Activated gamma-delta T cell treated with anti-CD3 and anti-CD28 coated beads, Interleukin-2, amount 50 U/mL, for 16 hours (primary cell): ENCODE measurements around the gene TESPA1.
"Not testable (repeated sequence)": the region's sequence is repeated elsewhere in the genome, so short reads cannot be mapped to it uniquely, and the experiment has no call there.

Experiments used
- DNase-seq: peaks from one replicate; pipeline ENCODE4 v3.0.0-alpha.2; 2020; ENCODE audit warnings: low read depth

TESPA1 gene

GRCh38 chr12:54984658-54985376, at the start of gene TESPA1:
Gene TESPA1, minus strand, starts transcription at chr12:54984762. Its CDS starts 10,200 bp downstream, at chr12:54974562.
- DNase-seq, result peak; percentile 74

DNA sequence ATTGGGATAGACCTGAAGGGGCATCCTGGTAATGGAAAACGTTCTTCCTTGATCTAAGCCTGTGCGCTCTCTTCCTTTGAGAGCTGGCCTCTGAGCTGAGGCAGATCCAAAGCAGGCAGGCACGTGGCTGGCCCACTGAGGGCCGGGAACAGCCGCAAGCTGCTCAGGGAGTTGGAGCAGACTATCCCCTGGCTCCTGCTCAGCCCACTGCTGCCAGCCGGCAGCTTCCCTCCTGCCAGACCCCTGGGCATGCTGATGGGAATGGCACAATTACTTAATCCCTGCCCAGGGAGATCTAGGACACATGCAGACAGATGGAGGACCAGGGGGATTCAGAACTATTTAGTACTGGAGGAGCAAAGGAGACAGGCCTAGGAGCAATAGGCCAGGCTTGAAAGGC, 49.7 kb upstream of the TESPA1 start:
- DNase-seq, result no peak

GRCh38 chr12:55025508-55025907, 40.9 kb upstream of the TESPA1 start:
- no peak for DNase-seq

DNA sequence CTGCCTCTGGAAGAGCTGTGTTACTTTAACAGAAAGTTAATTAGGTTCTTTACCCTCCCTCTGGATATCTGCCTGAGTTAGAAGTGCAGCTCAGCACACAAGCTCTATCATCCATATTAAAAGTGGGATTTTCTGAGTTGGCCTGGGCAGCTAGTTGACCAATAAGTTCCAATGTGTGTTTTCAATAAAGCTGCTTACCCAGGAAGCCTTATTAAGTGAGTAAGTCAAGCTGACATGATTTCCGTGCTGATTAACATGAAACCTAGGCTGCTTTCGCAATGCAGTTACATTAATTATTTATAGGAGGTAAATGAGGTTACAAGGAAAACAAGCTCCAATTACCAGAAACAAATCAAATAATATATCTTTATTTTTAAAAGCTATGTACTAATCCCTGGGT, 40.0 kb upstream of the TESPA1 start:
- no peak for DNase-seq

GRCh38 chr12:55019784-55020183, 35.2 kb upstream of the TESPA1 start, which contains the start of gene NEUROD4:
Gene NEUROD4, plus strand, starts transcription at chr12:55019974. Its CDS starts 6,466 bp downstream, at chr12:55026440.
- no peak for DNase-seq

DNA sequence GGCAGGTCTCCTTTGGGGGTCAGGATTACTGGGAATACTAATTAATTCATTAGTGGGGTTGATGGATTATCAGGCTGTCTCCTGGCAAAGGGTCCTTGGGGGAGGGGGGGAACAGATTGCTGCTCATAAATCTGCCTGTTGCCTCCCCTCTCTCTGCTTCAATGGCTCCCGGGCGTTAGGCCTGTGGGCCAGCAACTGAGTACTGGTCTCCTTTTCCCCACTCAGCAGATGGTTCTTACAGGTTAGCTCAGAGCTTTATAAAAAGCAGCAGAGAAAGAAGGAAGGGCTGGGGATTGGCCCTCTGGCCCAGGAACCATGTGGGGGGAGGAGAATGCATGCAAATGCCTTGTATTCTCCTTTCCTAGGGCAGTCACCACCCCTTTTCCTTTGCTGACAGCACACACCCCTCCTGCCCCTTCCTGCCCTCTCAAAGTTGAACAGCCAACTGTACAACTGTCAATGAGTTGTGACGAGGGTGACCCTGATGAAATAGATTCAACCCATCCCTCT, 32.9 kb upstream of the TESPA1 start:
- DNase-seq, result no peak

DNA sequence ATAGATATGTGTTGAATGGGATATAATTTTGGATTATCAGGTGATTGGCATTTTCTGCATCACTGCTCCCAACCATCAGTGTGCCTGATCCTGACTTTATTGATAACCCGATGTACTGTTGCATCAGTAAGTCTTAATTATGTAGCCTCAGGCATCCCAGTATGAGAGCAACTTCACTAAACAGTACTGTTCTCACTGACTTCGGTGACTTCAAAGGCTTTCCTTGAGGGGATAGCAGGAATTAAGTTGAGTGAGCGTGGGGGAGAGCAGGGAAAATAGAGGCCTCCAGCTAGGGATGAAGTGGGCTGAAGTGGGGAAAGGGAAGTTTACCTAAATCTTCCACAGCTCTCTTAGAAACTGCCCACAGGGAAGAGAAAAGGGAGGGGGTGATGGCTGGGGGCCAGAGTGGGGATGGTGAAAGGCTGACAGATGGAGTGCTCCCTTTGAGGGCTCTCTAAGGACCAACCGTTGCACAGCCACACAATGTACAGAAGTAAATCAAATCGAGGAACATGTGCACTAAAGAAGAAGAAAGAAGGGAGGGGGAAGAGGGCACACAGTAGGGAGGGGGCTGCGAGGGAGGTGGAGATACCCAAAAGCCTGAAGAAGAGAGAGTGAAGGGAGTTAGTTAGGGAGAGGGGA, 24.5 kb upstream of the TESPA1 start:
- no peak for DNase-seq

- DNase-seq, result no peak
Observed at GRCh38 chr12:55002355-55002754, 17.8 kb upstream of the TESPA1 start.

GRCh38 chr12:55001198-55001868, 16.8 kb upstream of the TESPA1 start:
- DNase-seq, result no peak

GRCh38 chr12:54998958-54999510, 14.5 kb upstream of the TESPA1 start:
- no peak for DNase-seq

GRCh38 chr12:54997929-54998522, 13.5 kb upstream of the TESPA1 start:
- DNase-seq, result no peak

DNA sequence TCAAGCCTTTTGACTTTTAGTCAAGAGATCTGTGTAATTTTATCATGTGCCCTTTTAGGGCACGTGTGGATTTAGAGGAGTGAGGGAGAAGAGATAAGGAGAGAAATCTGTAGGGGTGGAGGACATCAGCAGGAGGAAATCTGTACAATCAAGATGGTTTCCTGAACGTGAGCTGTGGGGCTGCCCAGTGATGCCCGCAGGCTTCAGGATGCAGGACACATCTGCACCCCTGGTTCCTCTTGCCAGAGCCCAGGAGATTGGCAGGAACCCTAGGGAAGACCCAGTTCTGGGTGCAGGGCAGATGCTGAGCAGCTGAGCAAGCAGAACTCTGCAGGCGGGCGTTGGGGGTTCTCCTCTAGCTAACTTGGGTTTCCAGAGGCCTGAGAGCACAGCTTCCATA, 11.6 kb upstream of the TESPA1 start:
- no peak for DNase-seq

- peak; percentile 45 for DNase-seq
Observed at GRCh38 chr12:54993181-54993835, 8.7 kb upstream of the TESPA1 start.

DNA sequence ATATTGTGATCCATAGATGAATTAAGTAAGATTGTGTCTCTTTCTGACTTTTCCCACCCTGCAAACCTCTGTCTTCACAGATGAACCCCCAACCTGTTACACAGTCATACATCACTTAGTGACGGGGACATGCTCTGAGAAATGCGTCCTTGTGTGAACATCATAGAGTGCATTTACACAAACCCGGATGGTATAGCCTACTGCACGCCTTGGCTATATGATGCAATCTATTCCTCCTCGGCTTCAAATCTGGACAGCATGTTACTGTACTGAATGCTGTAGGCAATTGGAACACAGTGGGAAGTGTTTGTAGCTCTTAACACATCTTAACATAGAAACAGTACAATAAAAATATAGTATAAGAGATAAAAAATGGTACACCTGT, 7.4 kb upstream of the TESPA1 start:
- no peak for DNase-seq

DNA sequence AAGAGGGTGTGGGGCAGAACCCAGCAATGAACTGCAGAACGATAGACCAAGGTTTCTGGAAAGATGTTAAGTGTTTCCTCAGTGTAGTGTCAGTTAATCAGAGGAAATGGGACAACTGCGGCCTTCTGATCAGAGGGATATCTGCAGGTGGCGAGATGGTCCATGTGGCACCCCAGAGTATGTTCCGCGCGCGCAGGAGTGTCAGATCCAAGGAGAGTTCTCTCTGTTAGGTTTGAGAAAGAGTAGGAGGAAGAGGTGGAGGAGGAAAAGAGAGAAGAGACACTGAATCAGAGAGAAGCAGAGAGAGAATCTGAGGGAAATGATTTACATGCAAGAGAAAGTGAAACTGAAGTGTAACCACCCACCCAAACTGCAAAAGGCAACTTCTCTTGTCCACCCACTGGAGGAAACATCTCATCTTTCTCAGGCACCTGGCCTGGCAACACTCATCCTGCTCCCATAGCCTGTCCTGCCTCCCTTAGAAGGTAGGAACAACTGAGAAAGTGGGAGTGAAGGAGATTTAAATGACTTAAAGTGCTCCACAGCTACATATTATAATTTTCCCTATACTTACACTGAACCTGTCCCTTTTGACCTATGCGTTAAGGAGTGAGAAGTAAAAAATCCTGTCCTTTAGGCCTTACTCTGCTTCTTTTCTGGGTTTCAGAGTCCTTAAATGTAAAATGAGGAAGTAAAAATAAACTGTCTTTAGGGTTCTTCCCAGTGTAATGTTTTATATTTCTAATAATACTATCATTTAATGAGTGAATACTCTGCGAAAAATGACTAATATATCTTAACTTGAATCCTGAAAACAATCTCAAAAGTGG, 6.8 kb upstream of the TESPA1 start:
- peak; percentile 30 for DNase-seq

DNA sequence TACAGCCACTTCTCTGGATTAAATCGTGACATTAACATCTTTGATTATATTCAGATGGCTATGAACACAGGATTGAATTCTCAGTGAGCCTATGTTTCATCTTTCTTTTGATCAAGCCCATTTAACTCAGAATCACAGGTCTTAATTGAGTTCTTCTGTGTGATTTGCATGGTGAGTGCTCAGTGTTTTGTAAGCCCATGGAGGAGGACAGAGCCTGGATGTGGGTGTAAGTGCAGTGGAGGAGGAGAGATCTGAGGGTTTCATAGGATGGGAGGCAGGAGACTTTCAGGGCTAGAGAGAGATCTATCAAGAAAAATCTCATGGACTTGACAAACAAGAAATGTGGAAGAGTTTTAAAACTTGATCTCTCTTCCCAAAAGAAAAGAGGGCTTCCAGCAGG, 5.3 kb upstream of the TESPA1 start:
- no peak for DNase-seq

GRCh38 chr12:54988402-54989054, 4.0 kb upstream of the TESPA1 start:
- DNase-seq, result no peak

DNA sequence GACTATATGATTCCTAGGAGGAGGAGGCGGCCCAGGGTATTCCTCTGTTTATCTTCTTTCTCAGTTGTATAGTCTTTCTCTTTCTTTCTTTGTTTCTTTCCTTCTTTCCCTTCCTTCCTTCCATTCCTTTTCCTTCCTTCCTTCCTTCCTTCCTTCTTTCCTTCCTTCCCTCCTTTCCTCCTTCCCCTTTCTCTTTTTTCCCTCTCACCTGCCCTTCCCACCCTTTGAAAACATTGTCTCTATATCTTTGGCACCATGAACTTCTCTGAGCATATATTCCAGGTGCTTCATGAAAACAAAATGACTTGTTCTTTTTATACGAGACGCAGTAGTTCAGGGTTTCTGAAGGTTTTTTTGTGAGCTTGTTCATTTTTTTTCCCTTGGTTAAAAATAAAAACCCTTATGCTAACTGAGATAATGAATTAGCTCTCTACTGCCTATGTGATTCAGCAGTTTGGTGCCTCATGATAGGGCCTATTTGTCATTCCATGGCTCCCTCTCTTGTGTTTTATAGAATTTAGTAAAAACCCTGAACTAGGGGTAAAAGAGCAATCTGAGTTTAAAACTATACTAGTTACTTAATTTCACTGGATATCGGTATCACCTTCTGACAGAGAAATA, 3.2 kb upstream of the TESPA1 start:
- DNase-seq, result no peak

DNA sequence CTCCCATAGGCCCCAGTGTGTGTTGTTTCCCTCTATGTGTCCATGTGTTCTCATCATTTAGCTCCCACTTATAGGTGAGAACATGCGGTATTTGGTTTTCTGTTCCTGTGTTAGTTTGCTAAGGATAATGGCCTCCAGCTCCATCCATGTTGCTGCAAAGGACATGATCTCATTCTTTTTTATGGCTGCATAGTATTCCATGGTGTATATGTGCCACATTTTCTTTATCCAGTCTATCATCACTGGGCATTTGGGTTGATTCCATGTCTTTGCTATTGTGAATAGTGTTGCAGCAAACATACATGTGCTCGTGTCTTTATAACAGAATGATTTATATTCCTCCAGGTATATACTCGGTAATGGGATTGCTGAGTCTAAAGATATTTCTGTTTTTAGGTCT, 2.2 kb upstream of the TESPA1 start:
- DNase-seq, result not testable (repeated sequence)
